CD4-positive, alpha-beta T cell (primary cell): Measurements from ENCODE around the gene ZNF580. TPM values are rescaled to one million over a fixed set of nuclear protein-coding genes. Genes with fewer than 3 reads are reported as not detected.

Experiments used
- ATAC-seq: fragments of 200-7000 bp; cut with Tn5 transposase; one replicate; pipeline ENCODE4 v1.10.0; 2022; ENCODE audit warnings: mild to moderate bottlenecking; ENCODE audit not compliant: poor library complexity
- CTCF ChIA-PET: fragments of 350-600 bp; sonication (Branson Sonifier 250); formaldehyde crosslinking; loops from one replicate; lab custom pipeline; 2021; ENCODE audit warnings: antibody characterized with exemption, inconsistent platforms; lab: Charles Lee
- POLR2A ChIA-PET: fragments of 350-600 bp; sonication (Branson Sonifier 250); formaldehyde crosslinking; loops from one replicate; lab custom pipeline; 2021; ENCODE audit warnings: antibody characterized with exemption, inconsistent platforms; lab: Charles Lee
- DNase-seq, 14 experiments: peaks; one replicate each; pipeline ENCODE4 v3.0.0-alpha.2; 2013 to 2020; ENCODE audit warnings: mixed read lengths in 2 of 14
- H3K27ac ChIP-seq, 2 donors: one replicate each; pipeline versions ENCODE4 v1.5.1 to v1.7.0; 2013; ENCODE audit warnings: low read length in 2 of 2, low read depth in 1 of 2, mild to moderate bottlenecking in 1 of 2
- H3K27me3 ChIP-seq, 2 experiments: 1 replicate in 1 of 2; 2 replicates in 1 of 2; pipeline versions ENCODE4 v1.6.1 to v1.7.0; 2013; ENCODE audit warnings: low read length in 2 of 2, control low read depth in 1 of 2, mild to moderate bottlenecking in 1 of 2, moderate library complexity in 1 of 2; ENCODE audit not compliant: insufficient read depth in 2 of 2, control insufficient read depth in 1 of 2
- H3K36me3 ChIP-seq: one replicate; pipeline ENCODE4 v1.6.1; 2013; ENCODE audit warnings: low read length, control low read depth; ENCODE audit not compliant: insufficient read depth
- H3K4me1 ChIP-seq: one replicate; pipeline ENCODE4 v1.6.1; 2013; ENCODE audit warnings: low read length, control low read depth; ENCODE audit not compliant: insufficient read depth
- H3K4me3 ChIP-seq: one replicate; pipeline ENCODE4 v1.5.1; 2013; ENCODE audit warnings: mild to moderate bottlenecking, low read length, moderate library complexity
- H3K9me3 ChIP-seq, 2 experiments: 1 replicate in 1 of 2; 2 replicates in 1 of 2; pipeline versions ENCODE4 v1.6.1 to v1.7.0; 2013; ENCODE audit warnings: low read length in 2 of 2, mild to moderate bottlenecking in 2 of 2, control low read depth in 1 of 2, moderate library complexity in 1 of 2; ENCODE audit not compliant: control insufficient read depth in 1 of 2, insufficient read depth in 1 of 2
- H3K27ac Mint-ChIP-seq: one replicate; pipeline ENCODE4 v1.8.0; 2020; ENCODE audit warnings: mixed read lengths
- H3K27me3 Mint-ChIP-seq: one replicate; pipeline ENCODE4 v1.8.0; 2021; ENCODE audit warnings: mixed read lengths
- H3K36me3 Mint-ChIP-seq: one replicate; pipeline ENCODE4 v1.8.0; 2021; ENCODE audit warnings: low read depth, mixed read lengths
- H3K4me1 Mint-ChIP-seq: one replicate; pipeline ENCODE4 v1.8.0; 2021; ENCODE audit warnings: low read depth, mixed read lengths
- H3K4me3 Mint-ChIP-seq: one replicate; pipeline ENCODE4 v1.8.0; 2020; ENCODE audit warnings: mild to moderate bottlenecking, mixed read lengths
- H3K9me3 Mint-ChIP-seq: one replicate; pipeline ENCODE4 v1.8.0; 2020; ENCODE audit warnings: mixed read lengths
- CTCF ChIP-seq: fragments of 200-600 bp; IDR thresholded peaks from one replicate; pipeline ENCODE4 v1.8.0; 2022; ENCODE audit warnings: antibody characterized with exemption, mild to moderate bottlenecking
- intact Hi-C, 2 experiments: fragments of 100-400 bp; cut with DNase I in 1 of 2; cut with micrococcal nuclease in 1 of 2; formaldehyde crosslinking; loops; one replicate each; pipeline versions ENCODE4 v1.15.1 to v1.9.0; 2023 to 2025; cut with DNase I, micrococcal nuclease
- total RNA-seq, 174 experiments: library from RNA in 2 of 174; stranded (reverse) in 2 of 174; gene quantifications; one replicate each; pipeline ENCODE4 v1.2.3 and lab custom pipeline; 2021 to 2026

ZNF580 gene
- total RNA-seq, 2 experiments from 2014 or later: 45.2 to 46.6 TPM

DNA sequence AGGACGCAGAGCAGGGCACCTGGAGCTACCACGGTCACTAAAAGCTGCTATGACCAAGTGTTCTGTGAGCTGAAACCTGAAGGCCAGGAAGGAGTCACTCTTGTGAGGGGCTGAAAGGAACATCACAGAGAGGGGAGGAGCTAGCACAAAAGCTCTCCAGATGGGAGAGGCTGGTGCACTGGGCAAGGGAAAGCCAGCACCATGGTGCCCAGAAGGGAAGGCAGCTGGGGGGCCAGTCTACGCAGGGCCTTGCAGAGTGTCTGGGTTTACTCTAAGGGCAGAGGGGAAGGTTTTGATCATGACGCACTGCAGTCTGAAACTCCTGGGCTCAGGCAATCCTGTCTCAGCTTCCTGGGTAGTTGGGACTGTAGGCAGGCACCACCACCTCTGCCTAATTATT, 4.1 kb upstream of the ZNF580 start:
- Mint-ChIP-seq H3K27ac (peak overlapping the region; percentile 99), H3K27me3 (no peaks in the 10 kb centered on the region), H3K4me3 (peak overlapping the region; percentile 96), H3K36me3 (peaks cover 41% of the 10 kb centered on the region), H3K9me3 (peaks cover 3% of the 10 kb centered on the region), H3K4me1 (peaks cover 70% of the 10 kb centered on the region)
- no peak for TF ChIP-seq CTCF
- H3K36me3 ChIP-seq: peaks cover 3% of the 10 kb centered on the region
- ChIA-PET CTCF (interaction anchor here (1.1 to 5.0 kb wide), 4 partner anchors 17 to 133 kb away, joined by 3 to 29 read pairs (median 4); partner anchors contain the start of genes FIZ1 and U2AF2), POLR2A (interaction anchor here (1.7 to 3.1 kb wide), 4 partner anchors 10 to 37 kb away, joined by 7 to 17 read pairs (median 10); partner anchors contain the start of genes FIZ1, U2AF2 and ZNF784)
- DNase-seq (peak in 1 of 14 experiments; percentile 26), ATAC-seq (no peak)
- H3K27me3 ChIP-seq: no peaks in the 10 kb centered on the region
- no peak overlapping the region for H3K4me3 ChIP-seq
- peaks cover 0 to 5% of the 10 kb centered on the region in 2 experiments for H3K9me3 ChIP-seq
- intact Hi-C loops: loop anchor here (1.0 to 10.0 kb wide), 3 partner anchors 53 to 382 kb away; partner anchors contain the start of genes PPP6R1 (in 2 of the 2) and UBE2S (in 1 of the 2)
- H3K27ac ChIP-seq: no peak overlapping the region
- peaks cover 76% of the 10 kb centered on the region for H3K4me1 ChIP-seq

DNA sequence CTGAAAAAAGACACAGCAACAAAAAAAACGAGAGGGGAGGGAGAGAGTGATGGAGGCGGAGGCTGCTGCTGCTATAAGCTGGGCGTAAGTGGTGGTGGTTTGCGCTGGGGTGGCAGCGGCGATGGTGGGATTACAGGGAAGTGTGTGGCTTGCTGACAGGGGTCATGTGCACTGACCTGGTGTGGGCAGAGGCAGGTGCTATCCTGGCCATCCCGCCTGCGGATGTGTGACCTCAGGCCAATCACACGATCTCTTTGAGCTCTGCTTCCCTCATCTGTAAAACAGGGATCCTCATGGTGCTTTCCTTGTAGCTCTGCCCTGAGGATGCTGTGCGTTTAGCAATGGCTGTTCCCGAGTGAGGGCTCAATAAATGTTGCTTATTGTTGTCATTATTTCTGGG, 3.3 kb upstream of the ZNF580 start:
- intact Hi-C loops: loop anchor here (10.0 kb wide), 2 partner anchors 233 to 383 kb away; partner anchors contain the start of genes PPP6R1 (in 2 of the 2) and UBE2S (in 1 of the 2)
- H3K27ac ChIP-seq: no peak overlapping the region
- no peak for ATAC-seq
- H3K4me3 ChIP-seq: no peak overlapping the region
- H3K36me3 ChIP-seq: peaks cover 3% of the 10 kb centered on the region
- Mint-ChIP-seq H3K9me3 (peaks cover 3% of the 10 kb centered on the region), H3K4me3 (peak overlapping the region; percentile 79), H3K27ac (peak overlapping the region; percentile 99), H3K27me3 (no peaks in the 10 kb centered on the region), H3K36me3 (peaks cover 42% of the 10 kb centered on the region), H3K4me1 (peaks cover 68% of the 10 kb centered on the region)
- peaks cover 0 to 5% of the 10 kb centered on the region in 2 experiments for H3K9me3 ChIP-seq
- TF ChIP-seq CTCF: no peak
- POLR2A ChIA-PET: interaction anchor here (0.8 to 3.1 kb wide), 5 partner anchors 9 to 38 kb away, joined by 3 to 17 read pairs (median 9); partner anchors contain the start of genes FIZ1, U2AF2 and ZNF784
- CTCF ChIA-PET: interaction anchor here (1.7 to 5.0 kb wide), 2 partner anchors 17 to 134 kb away, joined by 5 to 29 read pairs; partner anchors contain the start of gene U2AF2
- DNase-seq: peak in 1 of 14 experiments; percentile 28
- no peaks in the 10 kb centered on the region for H3K27me3 ChIP-seq
- peaks cover 76% of the 10 kb centered on the region for H3K4me1 ChIP-seq

DNA sequence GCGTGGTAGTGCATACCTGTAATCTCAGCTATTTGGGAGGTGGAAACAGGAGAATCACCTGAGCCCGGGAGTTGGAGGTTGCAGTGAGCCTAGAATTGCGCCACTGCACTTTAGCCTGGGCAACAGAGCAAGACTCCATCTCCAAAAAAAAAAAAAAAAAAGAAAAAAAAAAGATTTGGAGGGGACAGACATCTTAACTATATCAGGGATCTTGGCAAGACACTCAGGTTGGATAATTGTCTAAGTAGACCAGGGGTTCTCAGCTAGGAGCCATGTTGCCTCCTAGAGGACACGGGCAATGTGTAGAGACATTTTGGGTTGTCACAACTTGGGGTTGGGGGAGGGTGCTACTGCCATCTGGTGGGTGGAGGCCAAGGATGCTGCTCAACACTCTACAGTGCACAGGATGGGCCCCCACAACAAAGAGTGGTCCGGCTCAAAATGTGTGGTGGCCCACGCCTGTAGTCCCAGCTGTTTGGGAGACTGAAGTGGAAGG, 1.9 kb upstream of the ZNF580 start:
- Histone ChIP-seq H3K4me1 (peaks cover 84% of the 10 kb centered on the region), H3K9me3 (peaks cover 0 to 5% of the 10 kb centered on the region in 2 experiments), H3K27ac (no peak overlapping the region), H3K27me3 (no peaks in the 10 kb centered on the region), H3K36me3 (peaks cover 3% of the 10 kb centered on the region), H3K4me3 (no peak overlapping the region)
- no peaks in the 10 kb centered on the region for H3K27me3 Mint-ChIP-seq
- peak overlapping the region; percentile 86 for H3K4me3 Mint-ChIP-seq
- ATAC-seq: peak; percentile 30
- H3K9me3 Mint-ChIP-seq: peaks cover 3% of the 10 kb centered on the region
- peak in 13 of 14 experiments; percentile 31 to 84 (median 57) for DNase-seq
- CTCF ChIA-PET: interaction anchor here (1.0 to 5.0 kb wide), 5 partner anchors 13 to 135 kb away, joined by 3 to 29 read pairs (median 10); partner anchors contain the start of genes FIZ1, U2AF2, ZNF524 and ZNF784
- peak; percentile 43 for TF ChIP-seq CTCF
- peaks cover 72% of the 10 kb centered on the region for H3K4me1 Mint-ChIP-seq
- H3K27ac Mint-ChIP-seq: peak overlapping the region; percentile 84
- intact Hi-C loops: loop anchor here (10.0 kb wide), 2 partner anchors 234 to 384 kb away; partner anchors contain the start of genes PPP6R1 (in 2 of the 2) and UBE2S (in 1 of the 2)
- POLR2A ChIA-PET: interaction anchor here (0.5 to 2.0 kb wide), 8 partner anchors 10 to 1524 kb away, joined by 3 to 13 read pairs (median 6); partner anchors contain the start of genes FIZ1, U2AF2, ZNF524 and ZNF628
- peaks cover 45% of the 10 kb centered on the region for H3K36me3 Mint-ChIP-seq
